ENCODE data around the gene ZNHIT3. TPM values are rescaled to one million over a fixed set of nuclear protein-coding genes. Genes with fewer than 3 reads are reported as not detected.

The ZNHIT3 gene
- total and polyA plus RNA-seq, 2 of the 13 experiments (the other 11 are each of a cell fraction or from before 2014, with no cell fraction given) = 66.6 to 77.4 TPM

DNA sequence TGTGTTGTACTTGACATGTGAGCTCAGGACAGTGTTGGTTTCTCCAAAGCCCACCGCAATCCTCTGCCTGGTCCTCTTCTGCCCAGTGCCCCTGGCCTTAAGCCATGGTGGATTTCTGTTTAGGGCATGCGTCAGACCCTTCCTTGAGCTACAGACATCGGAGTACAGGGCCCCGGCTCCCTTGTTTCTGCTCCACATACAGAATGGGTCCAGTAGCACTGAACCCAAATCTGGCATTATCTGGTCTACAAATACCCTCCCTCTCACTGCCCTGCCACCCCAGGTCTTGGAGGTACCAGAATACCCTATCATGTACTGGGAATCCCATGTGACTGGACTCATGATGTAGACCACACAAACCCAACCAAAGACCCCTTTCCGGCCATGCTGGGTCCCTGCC, 27.4 kb upstream of the ZNHIT3 start:
- ChIA-PET CTCF (ENCODE audit: low intra/inter-chr PET ratio, low total read pairs) (no interaction called here), POLR2A (no interaction called here)
- H3K4me1 ChIP-seq (ENCODE audit: insufficient read depth, low read length) = no peaks in the 10 kb centered on the region
- H3K27ac ChIP-seq (ENCODE audit: extremely low read length, insufficient read depth, low read length) = no peak overlapping the region
- no peaks in the 10 kb centered on the region for H3K36me3 ChIP-seq (replicated peaks in 1 of 2; ENCODE audit: control insufficient read depth in 1 of 2, insufficient read depth in 2 of 2, low read length in 2 of 2)
- no peaks in the 10 kb centered on the region for H3K79me2 ChIP-seq (ENCODE audit: insufficient read depth, low read length)
- no peaks in the 10 kb centered on the region for H4K20me1 ChIP-seq (ENCODE audit: insufficient read depth, low read length)
- H3K27me3 ChIP-seq (ENCODE audit: control insufficient read depth in 1 of 2, insufficient read depth in 2 of 2, low read length in 2 of 2) = peaks cover 2 to 15% of the 10 kb centered on the region in 2 experiments; a peak in 2 of 5 replicates
- intact Hi-C loops (cut with micrococcal nuclease; ENCODE audit: unreplicated experiment) (no loop called here), in situ Hi-C loops (cut with HindIII; ENCODE audit: extremely low pct_ligation_motif_present, low pct_unique_long_range_greater_than_20kb) (no loop called here)
- no TSS peak for BruUV-seq (replicated peaks)
- no peak overlapping the region for H2AFZ ChIP-seq (ENCODE audit: low read length)
- no peak for DNase-seq (ENCODE audit: low spot score)
- TF ChIP-seq MTA1 (CRISPR knock-in tag; IDR thresholded peaks at IDR 0.05; ENCODE audit: borderline replicate concordance) (no peak), RFX5 (IDR thresholded peaks at IDR 0.05; ENCODE audit: low read depth, low read length) (no peak), ZNF207 (IDR thresholded peaks at IDR 0.05; ENCODE audit: borderline replicate concordance) (no peak), CC2D1A (CRISPR knock-in tag; IDR thresholded peaks at IDR 0.05) (no peak), JDP2 (CRISPR knock-in tag; IDR thresholded peaks at IDR 0.05; ENCODE audit: borderline replicate concordance) (no peak), GLMP (CRISPR knock-in tag; IDR thresholded peaks at IDR 0.05; ENCODE audit: borderline replicate concordance) (no peak), ZNF550 (CRISPR knock-in tag; IDR thresholded peaks at IDR 0.05; ENCODE audit: borderline replicate concordance) (no peak), KLF13 (CRISPR knock-in tag; IDR thresholded peaks at IDR 0.05) (no peak), ZNF75D (CRISPR knock-in tag; IDR thresholded peaks at IDR 0.05; ENCODE audit: borderline replicate concordance) (no peak), ZNF7 (CRISPR knock-in tag; IDR thresholded peaks at IDR 0.05) (no peak), EED (CRISPR knock-in tag; IDR thresholded peaks at IDR 0.05) (no peak)
- TF ChIP-seq, protein P1, sequence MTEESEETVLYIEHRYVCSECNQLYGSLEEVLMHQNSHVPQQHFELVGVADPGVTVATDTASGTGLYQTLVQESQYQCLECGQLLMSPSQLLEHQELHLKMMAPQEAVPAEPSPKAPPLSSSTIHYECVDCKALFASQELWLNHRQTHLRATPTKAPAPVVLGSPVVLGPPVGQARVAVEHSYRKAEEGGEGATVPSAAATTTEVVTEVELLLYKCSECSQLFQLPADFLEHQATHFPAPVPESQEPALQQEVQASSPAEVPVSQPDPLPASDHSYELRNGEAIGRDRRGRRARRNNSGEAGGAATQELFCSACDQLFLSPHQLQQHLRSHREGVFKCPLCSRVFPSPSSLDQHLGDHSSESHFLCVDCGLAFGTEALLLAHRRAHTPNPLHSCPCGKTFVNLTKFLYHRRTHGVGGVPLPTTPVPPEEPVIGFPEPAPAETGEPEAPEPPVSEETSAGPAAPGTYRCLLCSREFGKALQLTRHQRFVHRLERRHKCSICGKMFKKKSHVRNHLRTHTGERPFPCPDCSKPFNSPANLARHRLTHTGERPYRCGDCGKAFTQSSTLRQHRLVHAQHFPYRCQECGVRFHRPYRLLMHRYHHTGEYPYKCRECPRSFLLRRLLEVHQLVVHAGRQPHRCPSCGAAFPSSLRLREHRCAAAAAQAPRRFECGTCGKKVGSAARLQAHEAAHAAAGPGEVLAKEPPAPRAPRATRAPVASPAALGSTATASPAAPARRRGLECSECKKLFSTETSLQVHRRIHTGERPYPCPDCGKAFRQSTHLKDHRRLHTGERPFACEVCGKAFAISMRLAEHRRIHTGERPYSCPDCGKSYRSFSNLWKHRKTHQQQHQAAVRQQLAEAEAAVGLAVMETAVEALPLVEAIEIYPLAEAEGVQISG (CRISPR knock-in tag; IDR thresholded peaks at IDR 0.05) = no peak
- TF ChIP-seq, protein P2, sequence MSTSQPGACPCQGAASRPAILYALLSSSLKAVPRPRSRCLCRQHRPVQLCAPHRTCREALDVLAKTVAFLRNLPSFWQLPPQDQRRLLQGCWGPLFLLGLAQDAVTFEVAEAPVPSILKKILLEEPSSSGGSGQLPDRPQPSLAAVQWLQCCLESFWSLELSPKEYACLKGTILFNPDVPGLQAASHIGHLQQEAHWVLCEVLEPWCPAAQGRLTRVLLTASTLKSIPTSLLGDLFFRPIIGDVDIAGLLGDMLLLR (CRISPR knock-in tag; IDR thresholded peaks at IDR 0.05) = no peak
- no CpG with 5 or more reads among the region's 5 CpGs for WGBS (ENCODE audit: low lambda C conversion rate)
- FAIRE-seq = no peak
- no peak overlapping the region for H3K4me2 ChIP-seq (ENCODE audit: low read depth, low read length)
- ATAC-seq = no peak
- H3K9me3 ChIP-seq (ENCODE audit: low read length) = no peaks in the 10 kb centered on the region
- H3K9ac ChIP-seq (ENCODE audit: insufficient read depth, low read depth, low read length) = no peak overlapping the region
- no peak overlapping the region for H3K4me3 ChIP-seq (replicated peaks in 1 of 3; ENCODE audit: insufficient read depth in 1 of 3, low read depth in 2 of 3, low read length in 3 of 3)
